ENCODE results near the gene EIF5B.

GRCh38 chr2:99410276-99410675, 73.1 kb downstream of the EIF5B start:
- no peak for TF ChIP-seq CTCF (IDR thresholded peaks at IDR 0.05; ENCODE audit: low read depth, low read length)
- no peak for TF ChIP-seq EZH2phosphoT487 (IDR thresholded peaks at IDR 0.05; ENCODE audit: low read depth)

All from OCI-LY3 (cell line).